Measurements from ENCODE around the gene RASD2.

GRCh38 chr22:35570686-35571194 is 30.1 kb downstream of the RASD2 start:
- TF ChIP-seq CTCF (IDR thresholded peaks at IDR 0.05) (no peak), POLR2AphosphoS5 (IDR thresholded peaks at IDR 0.05) (no peak), POLR2A (IDR thresholded peaks at IDR 0.05) (no peak), EP300 (IDR thresholded peaks at IDR 0.05; ENCODE audit: low read depth) (no peak)

All from transverse colon (tissue), 4 donors.